ENCODE measurements around the gene TMEM17.
A peak's percentile ranks its signal among the peaks of the same experiment; 100 is the strongest.

The TMEM17 gene

DNA sequence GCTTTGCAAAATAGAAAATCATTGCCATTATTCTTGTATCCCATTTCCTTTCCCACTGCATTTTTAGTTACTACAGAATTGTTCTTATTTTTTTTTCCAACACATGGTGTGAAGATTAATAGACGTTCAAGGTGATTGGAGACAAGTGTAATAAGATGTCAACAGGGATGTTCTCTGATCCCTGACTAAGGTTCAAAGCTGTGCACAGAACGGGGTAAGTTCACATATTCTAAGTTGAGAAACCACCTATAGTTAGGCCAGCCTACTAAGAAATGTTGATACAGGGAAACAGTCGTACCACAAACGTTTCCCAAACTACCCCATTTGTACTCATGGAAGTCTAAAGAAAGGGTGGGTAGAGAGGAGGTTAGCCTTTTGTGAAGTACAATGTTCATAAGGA, 6.4 kb upstream of the TMEM17 start:
- FAIRE-seq, result no peak
- DNase-seq (ENCODE audit: insufficient read length, low spot score), result no peak

GRCh38 chr2:62511636-62512035, 5.6 kb upstream of the TMEM17 start:
- no peak for FAIRE-seq
- no peak for DNase-seq (ENCODE audit: insufficient read length, low spot score)

- FAIRE-seq, result no peak
These were observed 391 bp upstream of the TMEM17 start for GRCh38 chr2:62506421-62506750.

GRCh38 chr2:62505109-62505749, 766 bp downstream of the TMEM17 start:
- FAIRE-seq, result no peak

More at GRCh38 chr2:62506421-62506750, 391 bp upstream of the TMEM17 start:
- no peak for DNase-seq (ENCODE audit: insufficient read length, low spot score)

GRCh38 chr2:62504657-62505056, 1.3 kb downstream of the TMEM17 start:
- FAIRE-seq, result no peak

More at GRCh38 chr2:62505109-62505749, 766 bp downstream of the TMEM17 start:
- DNase-seq (ENCODE audit: insufficient read length, low spot score), result no peak

DNA sequence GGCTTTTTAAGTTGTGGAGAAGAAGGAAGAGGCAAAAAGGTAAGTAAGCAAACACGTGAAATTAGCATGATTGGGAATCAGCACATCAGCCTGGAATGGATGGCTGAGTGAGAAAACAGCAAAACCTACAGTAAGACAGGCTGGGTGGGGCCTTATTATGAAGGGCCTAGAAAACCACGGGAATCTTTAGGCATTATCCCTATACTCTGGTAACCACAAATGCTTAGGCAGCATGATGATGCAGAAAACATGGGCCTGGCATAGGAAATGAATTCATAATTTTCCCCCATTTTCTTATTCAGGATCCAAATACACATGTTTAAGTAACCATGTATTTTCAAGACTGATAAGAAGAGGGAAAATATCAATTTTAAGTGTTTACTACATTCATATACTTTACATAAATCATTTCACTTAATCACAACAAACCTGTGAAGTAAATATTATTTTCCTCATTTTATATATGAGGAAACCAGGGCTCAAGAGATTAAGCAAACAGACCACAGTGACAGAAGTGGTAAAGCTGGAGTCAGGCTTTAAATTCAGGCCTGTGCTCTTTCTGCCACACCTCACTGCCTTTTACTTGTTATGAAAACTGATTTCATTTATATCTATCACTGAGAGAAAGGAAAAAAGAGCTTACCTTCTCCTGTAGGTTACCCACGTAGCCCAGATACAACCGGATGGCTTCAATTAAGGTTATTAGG, 4.0 kb downstream of the TMEM17 start:
- DNase-seq (ENCODE audit: insufficient read length, low spot score) (no peak), FAIRE-seq (peak; percentile 68)

More at GRCh38 chr2:62504657-62505056, 1.3 kb downstream of the TMEM17 start:
- DNase-seq (ENCODE audit: insufficient read length, low spot score), result no peak

DNA sequence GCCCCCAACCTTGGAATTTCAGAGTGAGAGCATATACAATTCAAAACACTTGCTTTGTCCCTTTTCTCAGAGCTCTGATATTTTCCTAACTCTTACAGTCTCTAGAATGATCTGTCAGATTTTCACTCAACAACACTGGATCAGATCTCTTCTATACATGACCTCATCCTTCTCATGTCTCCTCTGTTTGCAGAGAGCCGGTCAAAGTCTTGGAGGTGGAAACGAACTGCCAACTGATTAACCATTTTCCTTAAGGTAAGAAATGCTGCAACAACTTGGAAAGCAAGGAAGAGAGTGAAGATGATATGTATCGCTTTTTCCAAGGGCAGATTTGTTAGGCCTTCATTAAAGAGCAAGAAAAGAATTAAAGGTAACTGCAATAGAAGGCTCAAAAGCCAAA, 4.9 kb downstream of the TMEM17 start:
- DNase-seq (ENCODE audit: insufficient read length, low spot score) (no peak), FAIRE-seq (no peak)

DNA sequence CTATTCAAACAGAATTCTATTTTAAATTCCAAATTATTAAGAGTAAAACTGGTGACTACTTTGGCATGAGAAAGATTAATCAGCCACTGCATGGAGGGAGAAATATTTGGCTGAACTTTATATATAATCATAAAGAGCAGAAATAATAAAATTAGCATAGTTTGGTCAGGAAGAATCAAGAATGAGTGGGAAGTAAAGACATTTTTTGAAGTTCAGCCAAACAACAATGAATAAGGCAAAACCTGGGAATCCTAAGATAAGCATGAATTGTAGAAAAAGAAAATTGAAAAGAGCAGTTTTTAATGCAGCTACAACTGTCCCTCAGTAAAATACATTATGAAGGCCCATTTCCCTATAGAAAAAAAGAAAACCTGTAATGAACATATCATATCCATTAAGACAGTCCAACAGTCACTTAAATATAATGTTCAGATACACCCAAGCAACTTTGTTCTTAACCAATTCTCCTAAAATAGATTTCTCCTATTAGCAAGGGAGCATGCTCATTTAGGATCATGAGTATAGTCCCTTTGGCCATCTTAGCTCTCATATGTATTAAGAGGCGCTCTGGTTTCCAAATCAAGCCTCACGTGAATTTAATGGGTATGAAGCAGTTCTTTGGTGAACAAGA, 6.5 kb downstream of the TMEM17 start:
- no peak for DNase-seq (ENCODE audit: insufficient read length, low spot score)
- no peak for FAIRE-seq

DNA sequence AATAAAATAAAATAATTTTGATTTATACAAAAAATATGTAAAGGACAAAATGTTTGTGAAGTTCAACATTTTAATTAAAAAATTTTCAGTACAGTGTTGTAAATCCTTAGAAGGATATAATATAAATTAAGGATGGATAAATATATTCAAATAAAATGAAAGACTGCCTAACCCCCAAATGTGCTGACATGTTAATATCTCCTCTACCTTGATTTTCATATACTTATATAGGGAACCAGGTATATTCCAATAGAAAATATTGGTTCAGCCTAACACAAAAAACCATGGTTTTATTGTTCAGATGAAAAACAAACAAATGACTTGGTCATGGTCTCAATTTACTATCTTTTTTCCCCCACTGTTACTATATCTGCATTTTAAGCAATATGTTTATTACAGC, 7.3 kb downstream of the TMEM17 start:
- no peak for FAIRE-seq

GRCh38 chr2:62495761-62496160, 10.2 kb downstream of the TMEM17 start:
- no peak for DNase-seq (ENCODE audit: insufficient read length, low spot score)
- no peak for FAIRE-seq

More for the DNA sequence above, 7.3 kb downstream of the TMEM17 start:
- DNase-seq (ENCODE audit: insufficient read length, low spot score), result no peak

DNA sequence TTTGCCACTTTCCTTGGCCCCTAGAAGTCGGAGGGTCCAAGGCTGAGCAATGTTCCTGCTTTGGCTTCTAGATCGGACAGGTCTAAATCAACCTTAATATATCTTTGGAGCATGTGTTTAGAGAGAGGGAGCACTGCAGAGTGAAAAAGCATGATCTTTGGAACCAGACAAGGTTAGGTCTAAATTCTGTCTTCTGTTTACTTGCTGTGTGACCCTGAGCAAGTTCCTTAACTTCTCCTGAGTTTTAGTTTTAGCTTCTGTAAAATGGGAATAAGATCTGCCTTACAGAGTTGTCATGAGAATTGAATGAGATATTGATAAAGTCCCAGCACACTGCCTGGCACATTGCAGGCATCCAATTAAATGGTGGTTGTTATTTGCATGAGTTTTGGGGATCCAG, 13.9 kb downstream of the TMEM17 start:
- no peak for FAIRE-seq

DNA sequence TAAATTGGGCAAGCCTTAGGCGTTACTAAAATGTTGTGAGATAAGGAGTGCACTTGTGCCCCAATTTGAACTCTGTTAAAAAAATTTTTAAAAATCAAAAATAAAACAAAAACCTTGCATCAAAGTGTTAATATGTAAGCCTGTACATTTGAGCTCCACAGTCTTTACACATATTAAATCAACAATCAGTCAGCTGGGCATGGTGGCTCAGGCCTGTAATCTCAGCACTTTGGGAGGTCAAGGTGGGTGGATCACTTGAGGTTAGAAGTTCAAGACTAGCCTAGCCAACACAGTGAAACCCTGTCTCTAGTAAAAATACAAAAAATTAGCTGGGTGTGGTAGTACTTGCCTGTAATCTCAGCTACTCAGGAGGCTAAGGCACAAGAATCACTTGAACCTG, 16.3 kb downstream of the TMEM17 start:
- no peak for FAIRE-seq
- DNase-seq (ENCODE audit: insufficient read length, low spot score), result no peak

More for the DNA sequence above, 13.9 kb downstream of the TMEM17 start:
- no peak for DNase-seq (ENCODE audit: insufficient read length, low spot score)

GRCh38 chr2:62489162-62489561, 16.8 kb downstream of the TMEM17 start:
- DNase-seq (ENCODE audit: insufficient read length, low spot score) (no peak), FAIRE-seq (no peak)

GRCh38 chr2:62486439-62486765, 19.6 kb downstream of the TMEM17 start:
- DNase-seq (ENCODE audit: insufficient read length, low spot score) (no peak), FAIRE-seq (no peak)

DNA sequence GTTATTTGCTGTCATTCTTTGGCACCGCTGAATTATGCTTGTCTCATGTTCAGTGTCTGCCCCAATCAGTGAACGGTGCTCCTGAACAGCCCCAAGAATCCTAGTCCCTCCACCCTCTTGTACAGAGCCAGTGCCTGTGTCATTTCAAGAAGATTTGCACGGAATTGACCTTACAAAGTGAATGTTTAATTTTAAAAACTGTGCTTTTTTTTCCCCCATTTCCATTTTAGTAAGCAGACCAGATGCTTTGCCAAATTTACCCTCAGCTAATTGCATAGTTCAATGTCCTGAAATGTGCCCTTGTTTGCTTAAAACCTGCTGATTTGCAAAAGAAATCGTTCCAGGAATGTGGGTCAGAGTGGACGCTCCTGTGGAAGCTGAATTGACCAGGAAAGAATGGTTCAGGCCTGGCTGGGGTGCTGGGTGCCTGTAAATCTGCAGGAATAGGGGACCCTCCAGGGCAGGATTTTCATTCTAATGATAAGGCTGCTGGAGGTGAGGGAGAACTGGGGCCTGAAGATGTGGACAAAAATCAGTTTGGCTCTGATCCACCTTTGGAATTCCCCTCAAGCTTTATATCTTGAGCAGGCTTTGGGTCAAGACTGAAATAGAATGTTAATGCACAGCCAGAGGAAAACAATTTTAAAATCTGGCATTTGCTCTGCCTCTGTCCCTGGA, 20.1 kb downstream of the TMEM17 start:
- FAIRE-seq (no peak), DNase-seq (ENCODE audit: insufficient read length, low spot score) (no peak)

DNA sequence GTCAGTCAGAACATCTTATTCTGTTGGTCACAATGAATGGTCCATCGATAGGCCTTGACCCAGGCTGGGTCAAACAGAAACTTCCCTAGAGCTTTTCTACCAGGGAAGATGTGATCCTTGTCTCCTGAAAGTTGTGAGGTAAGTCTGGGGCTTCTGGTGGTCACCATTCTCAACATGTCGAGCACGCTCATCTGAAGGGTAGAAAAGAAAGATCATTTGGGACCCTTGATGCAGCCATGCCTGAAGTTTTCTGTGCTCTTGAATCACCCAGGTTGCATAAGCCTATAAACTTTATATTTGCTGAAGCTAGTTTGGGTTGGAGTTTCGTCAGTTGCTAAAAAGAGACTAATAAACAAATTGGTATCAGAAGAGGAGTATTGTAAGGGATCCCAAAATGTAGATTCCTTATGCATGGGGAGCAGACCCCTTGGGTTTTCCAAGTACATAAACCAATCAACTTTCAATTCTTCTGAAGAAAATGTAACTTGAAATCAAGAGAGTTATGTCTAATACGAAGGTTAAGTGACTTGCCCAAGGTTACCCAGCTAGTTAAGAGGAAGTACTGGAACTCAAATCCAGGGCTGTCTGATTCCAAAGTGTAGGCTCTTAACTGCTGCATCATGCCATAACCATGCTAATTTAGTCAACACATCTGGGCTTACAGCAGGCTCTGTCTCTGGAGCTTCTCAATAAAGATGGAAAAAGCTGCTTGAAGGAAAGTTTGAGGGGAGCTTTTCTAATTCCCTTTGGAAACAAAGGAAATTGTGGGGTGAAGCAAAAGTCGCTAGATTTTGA, 23.2 kb downstream of the TMEM17 start:
- FAIRE-seq, result no peak
- no peak for DNase-seq (ENCODE audit: insufficient read length, low spot score)

GRCh38 chr2:62479917-62480316, 26.1 kb downstream of the TMEM17 start:
- DNase-seq (ENCODE audit: insufficient read length, low spot score) (no peak), FAIRE-seq (no peak)

- FAIRE-seq (no peak), DNase-seq (ENCODE audit: insufficient read length, low spot score) (no peak)
These were observed 27.9 kb downstream of the TMEM17 start for GRCh38 chr2:62478093-62478580.

DNA sequence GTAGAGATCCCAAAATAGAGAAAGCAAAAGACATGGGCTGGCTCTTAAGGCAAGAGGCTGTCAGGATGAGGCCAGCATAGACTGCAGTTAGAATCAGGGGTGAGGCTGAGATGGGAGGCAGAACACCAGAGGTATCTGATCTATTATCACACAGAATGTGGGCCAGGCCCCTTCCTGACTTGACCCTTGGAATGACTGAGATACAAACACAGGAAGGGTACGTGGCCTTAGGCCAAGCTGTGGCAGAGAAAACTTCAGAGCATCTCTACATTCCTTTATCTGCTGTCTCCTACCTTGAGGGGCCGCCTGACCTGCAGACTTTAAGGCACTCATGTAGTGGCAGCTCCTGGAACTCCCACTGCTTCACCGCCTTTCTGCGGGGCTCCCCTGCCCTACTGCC, 28.4 kb downstream of the TMEM17 start:
- no peak for DNase-seq (ENCODE audit: insufficient read length, low spot score)
- no peak for FAIRE-seq

GRCh38 chr2:62475172-62476011, 30.6 kb downstream of the TMEM17 start:
- DNase-seq (ENCODE audit: insufficient read length, low spot score), result no peak
- no peak for FAIRE-seq
